ENCODE measurements around the gene ADGRL2.

ADGRL2 gene

DNA sequence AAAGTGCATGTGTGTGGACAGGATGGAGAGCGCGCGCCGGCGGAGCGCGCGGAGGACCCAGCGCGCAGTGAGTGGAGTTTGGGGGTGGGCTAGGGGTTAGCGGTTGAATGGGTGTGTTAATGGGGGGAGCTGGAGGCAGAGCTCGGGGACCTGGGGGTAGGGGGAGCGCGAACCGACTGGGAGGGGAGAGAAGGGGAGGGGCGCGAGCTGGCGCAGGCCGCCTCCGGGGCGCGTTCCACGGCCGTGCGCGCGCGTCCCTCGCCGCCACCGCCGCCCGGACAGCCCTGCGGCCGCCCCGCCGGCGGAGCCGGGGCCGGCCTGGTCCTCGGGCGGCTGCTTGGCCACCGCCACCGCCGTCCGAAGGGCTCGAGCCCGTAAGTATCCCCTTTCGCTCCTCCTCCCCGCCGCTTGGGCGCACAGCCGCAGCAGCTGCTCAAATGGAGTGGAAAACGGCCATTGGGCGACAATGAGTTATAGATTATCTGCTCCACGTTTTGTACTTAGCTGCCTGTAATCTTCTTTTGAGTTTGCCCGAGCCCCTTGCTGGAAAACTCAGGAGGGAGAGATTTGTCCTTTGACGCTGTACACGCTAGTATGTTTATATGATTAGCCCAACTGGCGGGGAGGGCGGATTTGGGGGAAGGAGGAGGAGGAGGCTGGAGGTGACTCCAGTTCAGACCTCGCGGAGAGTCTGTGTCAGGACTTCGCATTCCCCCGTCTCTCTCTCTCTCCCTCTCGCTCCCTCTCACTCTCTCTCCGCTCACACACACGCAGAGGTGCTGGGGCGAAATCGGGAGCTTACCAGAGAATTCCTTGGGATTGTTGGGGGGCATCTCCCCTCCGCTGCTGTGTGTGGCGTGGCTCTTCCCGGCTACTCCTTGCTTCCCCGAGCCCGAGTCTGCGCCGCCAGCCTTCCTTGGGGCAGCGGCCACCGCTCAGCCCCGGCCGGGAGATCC, at the start of gene ADGRL2:
ADGRL2 (plus strand) TSS at position 240 of the 956 bp plus-strand sequence. CDS start 36,051 bp downstream, outside the sequence.
- peak; percentile 91 for DNase-seq (ENCODE audit: low spot score)

DNA sequence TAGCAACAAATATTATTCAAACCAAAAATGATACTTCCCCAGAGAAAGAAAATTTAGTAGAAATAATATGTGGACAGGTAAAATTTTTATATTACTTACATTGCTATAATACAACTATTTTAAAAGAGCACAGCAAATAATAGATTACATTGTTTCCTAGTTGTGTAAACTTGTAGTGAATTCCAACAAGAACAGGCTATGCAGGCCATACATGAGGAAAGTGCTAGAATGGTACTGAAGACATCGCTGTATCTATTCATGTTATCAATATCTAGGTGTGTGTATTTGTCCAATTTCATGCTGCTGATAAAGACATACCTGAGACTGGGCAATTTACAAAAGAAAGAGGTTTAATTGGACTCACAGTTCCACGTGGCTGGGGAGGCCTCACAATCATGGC, 47.9 kb upstream of the ADGRL2 start:
- DNase-seq (ENCODE audit: low spot score): no peak

DNA sequence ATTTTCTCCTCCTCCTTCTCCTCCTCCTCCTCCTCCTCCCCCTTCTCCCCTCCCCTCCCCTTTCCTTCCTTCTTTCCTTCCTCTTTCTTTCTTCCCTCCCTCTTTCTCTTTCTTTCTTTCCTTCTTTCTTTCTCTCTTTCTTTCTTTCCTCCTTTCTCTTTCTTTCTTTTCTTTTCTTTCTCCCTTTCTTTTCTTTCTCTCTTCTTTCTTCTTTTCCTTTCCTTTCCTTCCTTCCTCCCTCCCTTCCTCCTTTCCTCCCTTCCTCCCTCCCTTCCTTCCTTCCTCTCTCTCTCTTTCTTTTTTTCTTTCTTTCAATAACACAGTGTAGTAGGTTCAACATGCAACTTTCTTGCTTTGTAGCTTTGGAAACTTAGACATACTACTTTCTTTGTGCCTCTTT, 46.3 kb upstream of the ADGRL2 start:
- DNase-seq (ENCODE audit: low spot score): no peak

DNA sequence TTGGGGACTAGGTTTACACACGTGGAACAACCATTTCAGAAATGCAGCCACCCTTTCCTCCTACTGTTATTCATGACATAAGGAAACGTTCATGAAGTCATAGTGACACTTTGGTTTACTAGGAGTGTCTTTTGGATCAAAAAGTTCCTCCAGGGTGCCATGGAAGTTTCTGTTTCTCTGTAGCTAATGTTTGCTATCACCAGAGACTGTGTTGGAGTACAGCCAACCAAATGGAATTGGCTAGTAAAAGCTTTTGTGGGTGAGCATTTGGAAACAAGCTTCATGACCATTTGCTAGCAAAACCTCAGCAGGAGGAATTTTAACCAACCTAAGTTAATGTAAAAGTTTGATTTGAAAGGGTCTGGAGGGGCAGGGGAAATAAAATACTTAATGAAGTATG, 43.9 kb upstream of the ADGRL2 start:
- no peak for DNase-seq (ENCODE audit: low spot score)

DNA sequence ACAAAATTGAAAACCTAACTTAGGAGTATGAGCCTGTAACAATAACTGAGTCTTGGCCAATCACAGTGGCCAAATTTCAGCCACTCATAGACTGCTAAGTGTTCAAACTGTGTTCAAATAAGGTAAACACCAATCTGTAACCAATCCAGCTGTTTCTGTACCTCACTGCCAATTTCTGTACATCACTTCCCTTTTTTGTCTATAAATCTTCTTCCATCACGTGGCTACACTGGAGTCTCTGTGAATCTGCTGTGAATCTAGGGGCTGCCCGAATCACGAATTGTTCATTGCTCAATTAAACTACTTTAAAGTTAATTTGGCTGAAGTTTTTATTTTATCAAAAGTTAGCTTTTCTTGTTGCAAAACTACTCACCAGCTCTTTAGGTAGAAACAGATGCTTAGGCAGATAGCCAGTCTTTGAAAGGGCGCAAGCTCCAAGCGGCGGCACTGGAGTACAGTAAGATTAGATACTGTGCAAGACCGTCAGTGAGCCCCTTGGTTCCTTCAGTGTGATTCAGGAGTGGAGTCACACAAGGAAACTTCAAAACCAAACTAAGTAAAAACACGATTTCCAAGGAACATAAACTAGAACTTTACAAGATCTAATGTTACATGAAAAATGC, 43.2 kb upstream of the ADGRL2 start:
- DNase-seq (ENCODE audit: low spot score): no peak

DNA sequence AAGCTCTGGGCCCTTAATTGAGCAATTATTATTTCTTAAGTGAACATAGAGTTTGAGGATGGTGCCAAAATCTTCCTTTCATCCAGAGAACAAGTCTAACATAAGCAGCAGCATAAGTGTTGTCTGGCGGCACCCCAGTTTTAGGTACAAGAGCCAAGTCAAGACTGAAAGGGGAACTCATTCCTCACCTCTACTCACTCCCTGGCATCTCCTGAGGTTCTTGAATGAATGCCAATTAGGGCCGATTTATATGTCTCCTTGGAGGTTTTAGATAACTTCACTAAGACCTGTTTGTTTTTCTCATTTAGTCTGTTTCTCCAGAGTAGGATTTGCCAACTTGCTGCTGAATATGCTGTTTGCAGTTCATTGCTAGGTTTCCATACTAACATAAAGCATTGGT, 42.6 kb upstream of the ADGRL2 start:
- no peak for DNase-seq (ENCODE audit: low spot score)

GRCh38 chr1:81760477-81761097, 40.1 kb upstream of the ADGRL2 start:
- no peak for DNase-seq (ENCODE audit: low spot score)

DNA sequence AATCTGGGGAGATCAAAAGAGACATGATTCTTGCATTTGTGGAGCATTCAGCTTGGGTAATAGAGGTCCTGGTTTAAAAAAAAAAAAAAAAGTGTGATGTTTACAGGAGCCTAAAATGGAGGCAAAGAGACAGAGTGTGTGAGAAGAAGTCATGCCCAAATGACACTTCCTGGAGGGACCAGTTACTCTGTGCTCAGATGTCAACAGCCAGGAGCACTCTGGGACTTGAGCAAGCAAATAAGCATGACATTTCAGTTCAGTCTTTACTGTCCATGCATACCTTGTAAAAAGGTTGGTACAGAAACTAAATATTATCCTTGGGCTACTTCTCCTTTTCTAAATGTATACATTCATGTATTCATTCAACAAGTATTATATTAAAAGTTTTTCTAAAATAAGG, 25.2 kb upstream of the ADGRL2 start:
- no peak for DNase-seq (ENCODE audit: low spot score)

DNA sequence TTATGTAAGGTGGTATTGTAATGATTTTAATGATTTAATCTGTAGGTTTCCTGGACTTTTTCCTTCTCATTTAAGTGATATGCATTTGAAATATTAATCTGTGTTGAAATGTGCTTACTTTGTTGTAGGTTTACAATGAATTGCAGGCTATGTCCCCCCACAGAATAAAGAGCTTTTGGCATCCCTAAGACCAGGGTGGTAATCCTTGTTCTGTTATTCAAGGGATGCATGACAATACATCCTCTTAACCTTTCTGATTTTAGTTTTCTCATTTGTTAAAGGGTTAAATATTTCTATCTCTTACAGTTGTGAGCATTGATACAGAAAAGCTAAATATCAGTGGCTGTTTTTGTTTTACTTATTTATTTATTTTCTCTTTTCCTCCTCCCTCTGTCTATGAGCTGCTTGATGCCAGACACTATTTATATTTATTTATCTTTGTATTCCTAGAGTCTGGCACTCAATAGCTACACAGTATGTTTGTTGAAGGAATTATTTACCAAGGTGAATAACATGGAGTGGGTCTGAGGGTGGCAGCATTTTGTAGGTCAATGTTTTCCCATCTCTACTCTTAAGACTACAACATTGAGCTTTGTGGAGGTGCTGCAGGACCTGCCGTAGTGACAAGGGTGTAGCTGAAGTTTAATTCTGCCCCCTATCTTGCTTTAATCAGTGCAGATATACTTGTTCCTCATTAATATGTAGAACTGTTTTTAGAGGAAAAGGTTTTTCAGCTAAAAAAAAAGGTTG, 19.9 kb upstream of the ADGRL2 start:
- no peak for DNase-seq (ENCODE audit: low spot score)

DNA sequence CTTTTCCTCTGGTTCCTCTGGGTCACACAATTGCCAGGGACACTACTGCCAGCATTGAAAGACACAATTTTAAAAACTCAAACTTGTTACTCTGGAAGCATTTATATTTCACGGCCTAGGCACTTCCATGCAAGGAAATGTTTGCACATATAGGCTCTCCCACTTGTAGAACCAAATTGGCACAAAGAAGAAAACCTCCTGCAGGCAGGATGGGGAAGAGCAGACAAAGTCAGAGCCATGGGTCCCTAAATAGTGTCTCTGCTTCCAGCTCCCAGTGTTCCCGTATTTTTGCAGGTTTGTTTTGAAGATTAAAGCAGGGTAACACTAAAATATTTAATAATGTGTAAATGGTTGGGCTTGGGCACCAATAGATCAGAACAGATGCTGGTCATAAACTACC, 19.0 kb upstream of the ADGRL2 start:
- DNase-seq (ENCODE audit: low spot score): no peak

- DNase-seq (ENCODE audit: low spot score): no peak
Measured at GRCh38 chr1:81792184-81792583, 8.6 kb upstream of the ADGRL2 start.

- DNase-seq (ENCODE audit: low spot score): no peak
Measured at GRCh38 chr1:81797701-81798100, 3.0 kb upstream of the ADGRL2 start.

DNA sequence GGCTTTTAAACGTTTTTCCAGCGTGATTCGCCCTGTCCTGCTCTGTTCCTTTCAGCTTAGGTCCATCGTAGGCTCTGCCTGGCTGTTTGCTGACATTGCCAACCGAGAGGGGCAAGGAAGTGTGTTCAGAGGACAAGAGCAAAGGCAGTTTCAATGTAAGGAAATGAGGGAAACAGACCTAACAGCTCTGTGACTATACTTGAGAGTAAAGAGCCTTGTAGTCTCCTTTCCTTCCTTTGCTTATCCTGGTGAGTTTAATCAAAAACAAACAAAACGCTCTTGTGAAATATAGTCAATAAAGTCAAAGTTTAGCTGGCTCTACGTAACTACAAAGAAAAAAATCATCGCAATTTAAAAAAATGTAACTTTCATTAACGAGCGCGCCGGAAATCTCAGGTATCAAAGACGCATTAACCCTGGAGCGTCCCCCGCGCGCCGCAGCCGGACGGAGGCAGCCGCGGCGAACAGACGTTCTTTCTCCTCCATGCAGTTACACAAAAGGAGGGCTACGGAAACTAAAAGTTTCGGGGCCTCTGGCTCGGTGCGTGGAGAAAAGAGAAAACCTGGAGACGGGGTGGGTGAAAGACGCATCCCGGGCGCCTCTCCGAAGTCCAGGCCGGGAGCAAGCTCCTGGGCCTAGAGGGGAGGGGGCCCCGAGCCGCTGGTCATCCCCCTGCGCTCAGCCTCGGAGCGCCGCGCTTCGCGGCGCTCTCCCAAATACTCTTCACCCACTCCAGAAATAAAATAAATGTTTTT, 617 bp upstream of the ADGRL2 start:
- DNase-seq (ENCODE audit: low spot score): peak; percentile 68

- peak; percentile 56 for DNase-seq (ENCODE audit: low spot score)
Measured at GRCh38 chr1:81801651-81802456, 1.1 kb downstream of the ADGRL2 start.

GRCh38 chr1:81802457-81802706, 1.6 kb downstream of the ADGRL2 start:
- no peak for DNase-seq (ENCODE audit: low spot score)

DNA sequence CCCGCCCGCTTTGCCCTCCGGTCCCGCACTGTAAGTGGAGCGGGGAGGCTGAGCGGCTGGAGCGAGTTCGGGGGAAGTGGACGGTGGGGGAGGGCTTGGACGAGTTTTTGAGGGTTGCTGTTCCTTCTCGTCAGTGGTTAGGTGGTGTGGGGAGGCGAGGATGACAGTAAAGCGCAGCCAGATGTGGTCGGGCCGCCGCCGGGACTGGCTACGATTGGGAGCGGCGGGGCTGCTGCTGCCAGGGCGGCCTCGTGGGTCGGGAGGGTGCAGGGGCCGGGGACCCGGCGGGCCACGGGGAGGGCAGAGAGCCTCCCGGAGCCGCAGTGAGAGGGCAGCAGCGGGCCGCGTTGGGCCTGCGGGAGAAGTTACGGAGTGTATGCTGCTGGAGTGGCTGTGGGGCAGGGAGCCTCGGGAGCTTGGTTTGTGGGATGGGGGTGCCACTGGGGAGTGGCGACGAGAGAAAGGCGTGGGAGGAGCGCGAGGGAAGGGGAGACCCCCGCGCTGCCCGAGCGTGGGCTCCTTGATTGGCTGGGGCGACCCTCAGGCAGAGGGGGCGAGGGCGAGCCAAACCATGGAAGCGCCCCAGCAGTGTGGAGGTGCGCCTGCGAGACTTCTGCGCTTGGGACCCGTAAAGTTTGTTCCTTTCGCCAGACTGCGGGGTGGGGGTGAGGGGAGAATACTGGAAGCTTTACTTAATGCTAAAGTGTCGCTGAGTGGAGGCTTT, 2.1 kb downstream of the ADGRL2 start:
- DNase-seq (ENCODE audit: low spot score): peak; percentile 69

GRCh38 chr1:81803431-81804110, 2.8 kb downstream of the ADGRL2 start:
- DNase-seq (ENCODE audit: low spot score): peak; percentile 56

GRCh38 chr1:81804312-81804711, 3.6 kb downstream of the ADGRL2 start:
- peak; percentile 4 for DNase-seq (ENCODE audit: low spot score)

All from kidney tubule cell (primary cell).